HG02588 (cell line): ENCODE measurements around the gene TMEM184C.
A peak's percentile ranks its signal among the peaks of the same experiment; 100 is the strongest.

ENCODE experiments used
- ATAC-seq: cut with Tn5 transposase; IDR thresholded peaks from one replicate; pipeline ENCODE4 v1.9.1; 2021; ENCODE audit warnings: mild to moderate bottlenecking, moderate library complexity; ENCODE audit not compliant: unreplicated experiment

Gene TMEM184C

DNA sequence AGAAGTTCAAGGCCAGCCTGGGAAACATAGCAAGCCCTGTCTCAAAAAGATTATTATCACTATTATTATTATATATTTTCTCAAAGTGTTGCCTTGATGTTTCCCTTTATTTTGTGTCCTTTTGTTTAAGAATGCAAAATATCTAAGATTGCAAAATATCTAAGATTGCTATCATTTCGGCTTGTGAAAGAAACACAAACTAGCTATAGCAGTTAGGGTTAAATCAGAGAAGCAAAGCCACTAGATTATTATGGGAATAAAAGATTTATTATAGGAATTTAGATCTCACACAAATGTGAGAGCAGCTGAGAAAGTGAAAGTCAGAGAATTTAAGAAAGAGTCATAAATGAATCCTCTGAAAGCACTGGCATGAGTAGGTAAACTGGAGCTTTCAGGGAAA, 18.0 kb upstream of the TMEM184C start:
- no peak for ATAC-seq

DNA sequence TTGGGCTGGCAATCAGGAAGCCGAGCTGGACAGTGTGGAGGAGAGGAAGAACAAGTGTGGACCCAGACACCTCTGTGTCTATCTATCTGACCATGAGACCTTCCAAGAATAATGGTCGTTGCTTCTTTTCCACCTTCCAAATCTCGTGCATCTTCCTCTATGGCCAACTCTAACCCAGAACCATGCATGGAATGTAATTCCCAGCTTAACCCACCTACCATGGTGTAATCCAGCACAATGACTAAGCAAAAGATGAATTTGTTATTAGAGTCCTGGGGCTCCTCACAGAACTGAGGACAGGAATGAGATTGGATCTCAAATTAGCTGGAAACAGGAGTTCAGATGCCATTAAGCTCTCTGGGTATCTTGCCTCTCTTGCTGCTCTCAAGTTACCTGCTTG, 17.4 kb upstream of the TMEM184C start:
- ATAC-seq = no peak

GRCh38 chr4:147605499-147605898, 11.7 kb upstream of the TMEM184C start:
- ATAC-seq = no peak

DNA sequence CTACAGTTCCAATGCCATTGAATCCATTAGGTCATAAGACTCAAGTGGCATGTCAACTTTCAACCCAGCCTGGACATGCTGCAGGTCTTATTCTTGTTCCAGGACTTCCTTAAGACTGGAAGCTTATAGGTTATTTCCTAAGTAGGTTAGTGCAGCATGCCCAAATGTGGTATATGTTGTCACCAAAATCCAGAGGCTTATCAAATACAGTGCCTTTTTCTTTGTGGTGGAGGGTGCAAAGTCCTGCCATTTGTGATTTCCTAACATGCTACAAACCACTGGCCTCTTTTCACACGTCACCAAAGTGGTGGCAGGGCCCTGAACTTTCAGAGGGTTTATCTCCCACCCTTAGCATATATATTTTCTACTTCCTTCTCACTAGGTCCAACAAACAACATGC, 9.7 kb upstream of the TMEM184C start:
- no peak for ATAC-seq

DNA sequence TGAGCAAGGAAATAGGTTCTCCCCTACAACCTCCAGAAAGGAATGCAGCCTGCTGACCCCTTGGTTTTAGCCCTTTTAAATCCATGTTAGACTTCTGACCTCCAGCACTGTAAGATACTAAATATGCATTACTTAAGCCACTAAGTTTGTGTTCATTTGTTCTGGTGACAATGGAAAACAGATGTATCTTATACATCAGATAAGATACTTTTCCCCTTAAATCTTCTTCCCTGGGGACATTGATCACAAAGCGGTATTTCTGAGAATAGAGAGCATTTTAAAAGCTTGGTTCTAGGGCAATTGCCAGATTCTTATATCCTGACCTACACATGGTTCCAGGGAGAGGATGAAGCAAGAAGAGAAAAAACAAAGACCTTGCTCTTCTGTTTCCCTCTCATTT, 6.5 kb upstream of the TMEM184C start:
- no peak for ATAC-seq

- peak; percentile 9 for ATAC-seq
Observed at GRCh38 chr4:147616849-147617172, 386 bp upstream of the TMEM184C start.

- peak; percentile 11 for ATAC-seq
Observed at GRCh38 chr4:147617841-147618691, 869 bp downstream of the TMEM184C start.

DNA sequence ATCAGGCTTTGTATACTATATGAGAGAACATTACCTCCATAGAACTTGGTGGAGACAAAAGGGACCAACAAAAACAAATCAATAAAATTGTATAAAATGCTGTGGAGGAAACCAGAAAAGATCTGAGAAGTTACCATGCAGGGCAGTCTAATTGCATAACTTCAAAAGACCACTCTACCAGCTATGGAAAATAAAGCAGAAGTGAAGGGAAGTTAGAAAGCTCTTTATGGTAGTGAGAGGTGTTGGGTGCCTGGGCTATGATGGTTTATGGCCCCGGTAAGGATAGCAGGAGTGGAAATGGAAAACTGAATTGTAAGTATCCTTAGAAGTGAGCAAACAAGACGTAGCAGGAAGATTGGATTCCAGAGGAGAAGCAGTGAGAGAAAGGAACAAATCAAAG, 3.1 kb downstream of the TMEM184C start:
- ATAC-seq = no peak

DNA sequence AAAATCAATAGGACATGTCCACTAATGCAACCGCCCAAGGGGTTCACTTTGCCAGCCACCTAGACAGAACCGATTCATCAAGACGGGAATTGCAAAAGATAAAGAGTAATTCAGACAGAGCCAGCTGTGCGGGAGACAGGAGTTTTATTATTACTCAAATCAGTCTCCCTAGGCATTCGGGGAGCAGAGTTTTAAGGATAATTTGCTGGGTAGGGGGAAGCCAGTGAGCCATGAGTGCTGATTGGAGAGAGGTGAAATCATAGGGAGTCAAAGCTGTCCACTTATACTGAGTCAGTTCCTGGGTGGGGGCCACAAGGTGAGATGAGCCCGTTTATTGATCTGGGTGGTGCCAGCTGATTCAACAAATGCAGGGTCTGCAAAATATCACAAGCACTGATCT, 8.5 kb downstream of the TMEM184C start:
- no peak for ATAC-seq

DNA sequence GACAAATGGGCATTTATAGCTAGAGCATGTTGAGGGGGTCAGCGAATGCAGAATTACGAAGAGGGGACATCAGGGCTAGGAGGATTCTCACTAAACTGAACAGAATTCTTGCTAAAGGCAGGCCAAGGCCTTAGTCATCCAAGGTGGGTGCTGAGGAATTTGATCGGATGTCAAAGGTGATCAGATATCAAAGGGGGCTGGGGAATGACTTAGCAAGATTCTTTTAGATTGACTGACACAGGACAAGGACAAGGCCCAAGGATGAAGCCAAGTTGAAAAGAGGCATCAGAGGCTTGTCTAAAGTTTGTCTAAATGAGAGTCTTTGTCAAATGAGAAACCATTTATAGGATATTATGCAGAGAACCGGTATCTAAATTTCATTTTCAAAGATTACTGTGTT, 9.7 kb downstream of the TMEM184C start:
- no peak for ATAC-seq

GRCh38 chr4:147628415-147628814, 11.2 kb downstream of the TMEM184C start:
- no peak for ATAC-seq

- no peak for ATAC-seq
Observed at GRCh38 chr4:147629783-147630730, 12.9 kb downstream of the TMEM184C start.

GRCh38 chr4:147633113-147633512, 15.9 kb downstream of the TMEM184C start:
- no peak for ATAC-seq

- no peak for ATAC-seq
Observed at GRCh38 chr4:147633643-147634042, 16.4 kb downstream of the TMEM184C start.

DNA sequence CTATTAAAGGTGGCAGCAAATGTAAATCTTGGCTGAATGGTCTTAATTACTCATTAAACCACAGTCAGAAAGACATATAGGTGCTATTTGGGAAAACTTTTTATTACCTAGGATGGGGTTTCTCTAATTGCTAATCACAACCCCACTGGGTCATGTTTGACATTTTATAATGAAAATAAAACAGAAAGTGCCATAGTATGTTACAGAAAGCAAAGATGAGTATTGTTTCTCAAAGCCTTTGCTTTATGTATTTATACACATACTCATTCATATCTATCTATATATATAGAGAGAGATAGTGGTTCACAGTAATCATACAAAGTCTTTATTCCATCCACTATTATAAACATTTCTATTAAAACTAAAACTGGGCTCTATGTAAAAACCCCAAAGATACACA, 18.2 kb downstream of the TMEM184C start:
- no peak for ATAC-seq

GRCh38 chr4:147638365-147638764, 21.2 kb downstream of the TMEM184C start:
- no peak for ATAC-seq

- no peak for ATAC-seq
Observed at GRCh38 chr4:147638942-147639341, 21.7 kb downstream of the TMEM184C start.

DNA sequence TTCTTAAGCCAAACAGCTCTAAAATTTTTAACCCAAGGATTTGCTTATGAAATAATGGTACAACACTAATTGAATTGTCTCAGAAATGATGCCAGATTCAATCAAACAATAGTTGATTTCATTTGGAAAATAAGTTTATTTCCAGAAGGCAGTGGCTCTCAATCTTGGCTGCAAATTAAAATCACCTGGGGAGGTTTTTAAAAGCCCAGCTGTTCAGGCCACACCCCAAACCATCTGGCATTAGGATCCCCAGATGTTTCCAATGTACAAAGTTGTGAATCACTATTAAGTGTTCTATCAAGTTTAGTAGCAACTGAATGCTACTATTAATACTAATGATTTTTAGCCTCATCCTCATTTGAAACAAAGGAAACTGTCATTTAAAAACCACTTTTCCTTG, 22.2 kb downstream of the TMEM184C start:
- ATAC-seq = no peak

DNA sequence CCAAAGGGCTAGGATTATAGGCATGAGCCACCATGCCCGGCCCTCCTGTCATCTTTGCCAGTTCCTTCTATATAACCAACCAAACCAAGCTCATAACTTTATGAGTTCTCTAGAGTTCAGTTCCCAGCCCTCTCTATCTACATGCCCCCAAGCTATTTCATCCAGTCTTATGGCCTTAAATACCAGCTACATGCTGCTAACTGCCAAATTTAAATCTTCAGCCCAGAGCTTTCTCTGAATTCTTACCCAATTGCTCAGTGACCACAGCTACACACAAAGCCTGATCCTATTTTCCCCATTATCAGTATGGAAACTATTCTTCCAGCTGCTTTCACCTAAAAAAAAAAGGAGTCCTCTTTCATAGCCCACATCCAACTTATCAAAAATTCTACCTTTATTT, 23.1 kb downstream of the TMEM184C start:
- no peak for ATAC-seq

DNA sequence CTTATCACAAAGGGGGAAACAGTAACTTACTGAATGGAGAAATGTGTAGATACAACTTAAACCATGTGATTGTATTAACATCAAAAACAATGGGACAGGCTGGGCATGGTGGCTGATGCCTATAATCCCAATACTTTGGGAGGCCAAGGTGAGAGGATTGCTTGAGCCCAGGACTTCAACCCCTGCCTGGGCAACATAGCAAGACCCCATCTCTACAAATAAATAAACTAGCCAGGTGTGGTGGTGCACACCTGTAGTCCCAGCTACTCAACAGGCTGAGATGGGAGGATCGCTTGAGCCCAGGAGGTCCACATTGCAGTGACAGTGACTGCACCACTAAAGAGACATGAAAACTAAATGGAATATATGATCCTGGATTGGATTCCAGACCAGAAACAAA, 26.4 kb downstream of the TMEM184C start:
- ATAC-seq = no peak

DNA sequence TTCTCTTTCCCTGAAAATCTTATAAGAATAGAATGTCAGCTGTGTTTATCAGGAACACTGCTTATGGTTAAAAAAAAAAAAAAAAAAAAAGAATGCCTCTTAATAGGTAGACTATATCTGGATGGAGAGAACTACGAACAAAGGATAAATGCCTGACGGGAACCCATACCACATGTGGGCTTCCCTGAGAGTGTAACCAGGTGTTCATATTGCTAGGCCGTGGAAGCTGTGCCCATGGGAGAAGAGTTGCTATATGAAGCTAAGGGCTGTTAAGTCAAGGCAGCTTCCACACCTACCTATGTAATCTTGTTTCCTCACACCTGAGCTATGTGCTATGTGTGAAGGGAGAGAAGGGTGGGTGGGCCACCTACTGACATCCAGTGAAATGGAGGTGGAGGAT, 27.3 kb downstream of the TMEM184C start:
- ATAC-seq = no peak

DNA sequence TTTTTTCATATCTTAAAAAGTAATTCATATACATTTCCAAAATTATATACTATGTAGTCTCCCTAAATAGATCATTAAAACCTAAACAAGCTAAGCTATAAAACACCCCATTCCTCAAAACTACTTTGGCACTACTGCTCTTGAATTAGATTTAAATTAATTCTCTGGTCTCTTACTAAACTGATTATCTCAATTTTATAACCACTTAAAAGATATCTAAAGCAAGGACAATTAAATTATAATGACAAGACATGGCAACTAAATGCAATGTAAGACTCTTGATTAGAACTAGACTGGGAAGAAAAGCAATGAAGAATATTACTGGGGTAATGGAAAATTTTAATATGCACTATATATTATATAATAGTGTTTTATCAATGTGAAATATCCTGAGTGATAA, 27.9 kb downstream of the TMEM184C start:
- ATAC-seq = no peak
